ENCODE results near the gene TCEANC2. TPM values are rescaled to one million over a fixed set of nuclear protein-coding genes. Genes with fewer than 3 reads are reported as not detected.
"Not testable (repeated sequence)": the region's sequence is repeated elsewhere in the genome, so short reads cannot be mapped to it uniquely, and the experiment has no call there.

Gene TCEANC2
- total RNA-seq, 2 donors from 2014 or later: 4.4 to 5.9 TPM

GRCh38 chr1:54084794-54085193 lies 31.4 kb downstream of the TCEANC2 start:
- TF ChIP-seq, protein P1, sequence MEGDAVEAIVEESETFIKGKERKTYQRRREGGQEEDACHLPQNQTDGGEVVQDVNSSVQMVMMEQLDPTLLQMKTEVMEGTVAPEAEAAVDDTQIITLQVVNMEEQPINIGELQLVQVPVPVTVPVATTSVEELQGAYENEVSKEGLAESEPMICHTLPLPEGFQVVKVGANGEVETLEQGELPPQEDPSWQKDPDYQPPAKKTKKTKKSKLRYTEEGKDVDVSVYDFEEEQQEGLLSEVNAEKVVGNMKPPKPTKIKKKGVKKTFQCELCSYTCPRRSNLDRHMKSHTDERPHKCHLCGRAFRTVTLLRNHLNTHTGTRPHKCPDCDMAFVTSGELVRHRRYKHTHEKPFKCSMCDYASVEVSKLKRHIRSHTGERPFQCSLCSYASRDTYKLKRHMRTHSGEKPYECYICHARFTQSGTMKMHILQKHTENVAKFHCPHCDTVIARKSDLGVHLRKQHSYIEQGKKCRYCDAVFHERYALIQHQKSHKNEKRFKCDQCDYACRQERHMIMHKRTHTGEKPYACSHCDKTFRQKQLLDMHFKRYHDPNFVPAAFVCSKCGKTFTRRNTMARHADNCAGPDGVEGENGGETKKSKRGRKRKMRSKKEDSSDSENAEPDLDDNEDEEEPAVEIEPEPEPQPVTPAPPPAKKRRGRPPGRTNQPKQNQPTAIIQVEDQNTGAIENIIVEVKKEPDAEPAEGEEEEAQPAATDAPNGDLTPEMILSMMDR (IDR thresholded peaks at IDR 0.05): no peak
- intact Hi-C loops (cut with DNase I): no loop called here
- H3K27me3 ChIP-seq: no peaks in the 10 kb centered on the region
- no peaks in the 10 kb centered on the region for H3K36me3 ChIP-seq
- H3K27ac ChIP-seq: no peak overlapping the region
- H3K9ac ChIP-seq (ENCODE audit: low read depth in 2 of 2, low read length in 2 of 2): no peak overlapping the region
- H3K4me1 ChIP-seq: no peaks in the 10 kb centered on the region
- no peak overlapping the region for H3K4me3 ChIP-seq
- DNase-seq: no peak
- no peaks in the 10 kb centered on the region for H3K9me3 ChIP-seq

DNA sequence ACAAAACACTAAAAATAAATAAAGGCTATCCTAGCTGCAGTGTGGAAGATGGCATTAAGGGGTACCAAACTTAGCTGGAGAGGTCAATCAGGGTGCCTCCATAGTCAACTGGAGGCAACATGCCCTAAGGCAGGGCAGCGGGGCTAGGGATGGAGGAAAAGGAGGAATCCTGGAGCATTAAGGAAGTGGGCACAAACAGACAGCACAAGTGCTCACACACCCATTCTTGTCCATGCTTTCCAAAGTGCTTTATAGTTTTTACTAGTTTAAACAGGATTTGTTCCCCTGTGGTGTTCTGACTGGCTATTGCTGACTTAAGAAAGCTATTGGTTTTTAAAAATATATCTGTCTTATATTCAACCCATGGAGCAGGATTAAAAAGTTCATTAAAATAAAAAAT lies 33.3 kb downstream of the TCEANC2 start:
- no peaks in the 10 kb centered on the region for H3K4me1 ChIP-seq
- intact Hi-C loops (cut with DNase I): no loop called here
- no peak overlapping the region for H3K4me3 ChIP-seq
- no peaks in the 10 kb centered on the region for H3K27me3 ChIP-seq
- H3K27ac ChIP-seq: no peak overlapping the region
- H3K9ac ChIP-seq (ENCODE audit: low read depth in 2 of 2, low read length in 2 of 2): no peak overlapping the region
- no peaks in the 10 kb centered on the region for H3K9me3 ChIP-seq
- TF ChIP-seq, protein P1 (IDR thresholded peaks at IDR 0.05): no peak
- no peak for DNase-seq
- H3K36me3 ChIP-seq: no peaks in the 10 kb centered on the region

GRCh38 chr1:54088385-54088784 lies 35.0 kb downstream of the TCEANC2 start:
- no peaks in the 10 kb centered on the region for H3K4me1 ChIP-seq
- no peak for DNase-seq
- no peaks in the 10 kb centered on the region for H3K36me3 ChIP-seq
- TF ChIP-seq, protein P1 (IDR thresholded peaks at IDR 0.05): no peak
- intact Hi-C loops (cut with DNase I): no loop called here
- H3K27ac ChIP-seq: no peak overlapping the region
- no peaks in the 10 kb centered on the region for H3K27me3 ChIP-seq
- H3K9me3 ChIP-seq: no peaks in the 10 kb centered on the region
- no peak overlapping the region for H3K4me3 ChIP-seq
- no peak overlapping the region for H3K9ac ChIP-seq (ENCODE audit: low read depth in 2 of 2, low read length in 2 of 2)

DNA sequence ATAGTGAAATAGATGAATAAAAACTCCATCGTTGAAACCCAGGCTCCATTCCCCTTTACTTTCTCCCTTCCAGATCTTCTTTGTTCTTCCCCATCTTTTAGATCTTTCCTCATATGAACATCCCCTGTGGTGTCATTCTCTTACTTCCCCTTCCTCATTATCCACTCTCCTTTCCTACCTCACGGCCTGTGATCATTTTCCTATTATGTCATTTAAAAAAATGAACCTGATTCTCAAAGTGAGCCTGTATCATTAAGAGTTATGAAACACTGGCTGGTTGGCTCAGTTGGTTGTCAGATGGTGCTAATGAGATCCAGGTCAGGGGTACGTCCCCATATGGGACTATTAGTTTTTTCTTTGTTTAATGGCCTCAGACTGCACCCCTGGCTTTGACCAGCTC lies 38.3 kb downstream of the TCEANC2 start:
- Histone ChIP-seq H3K4me1 (peaks cover 9% of the 10 kb centered on the region), H3K27ac (no peak overlapping the region), H3K4me3 (no peak overlapping the region), H3K36me3 (no peaks in the 10 kb centered on the region), H3K9ac (ENCODE audit: low read depth in 2 of 2, low read length in 2 of 2) (no peak overlapping the region), H3K9me3 (no peaks in the 10 kb centered on the region), H3K27me3 (no peaks in the 10 kb centered on the region)
- intact Hi-C loops (cut with DNase I): no loop called here
- TF ChIP-seq, protein P1 (IDR thresholded peaks at IDR 0.05): no peak
- DNase-seq: no peak

GRCh38 chr1:54094001-54094729 lies 40.8 kb downstream of the TCEANC2 start:
- Histone ChIP-seq H3K9ac (ENCODE audit: low read depth in 2 of 2, low read length in 2 of 2) (no peak overlapping the region), H3K4me3 (no peak overlapping the region), H3K9me3 (no peaks in the 10 kb centered on the region), H3K36me3 (no peaks in the 10 kb centered on the region), H3K27me3 (no peaks in the 10 kb centered on the region), H3K27ac (peak overlapping the region; percentile 82), H3K4me1 (peaks cover 9% of the 10 kb centered on the region)
- peak; percentile 70 for DNase-seq
- intact Hi-C loops (cut with DNase I): no loop called here
- TF ChIP-seq, protein P1 (IDR thresholded peaks at IDR 0.05): no peak

DNA sequence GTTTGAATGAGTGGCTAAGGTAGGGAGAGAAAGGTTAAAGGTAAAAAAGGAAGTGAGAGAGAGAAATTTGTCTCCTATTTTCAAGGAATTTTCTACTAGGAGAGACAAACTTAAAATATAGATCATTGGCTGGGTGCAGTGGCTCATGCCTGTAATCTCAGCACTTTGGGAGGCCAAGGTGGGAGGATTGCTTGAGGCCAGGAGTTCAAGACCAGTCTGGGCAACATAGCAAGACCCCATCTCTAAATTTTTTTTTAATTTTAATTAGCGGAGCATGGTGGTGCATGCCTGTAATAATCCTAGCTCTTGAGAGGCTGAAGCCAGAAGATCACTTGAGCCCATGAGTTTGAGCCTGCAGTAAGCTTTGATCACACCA lies 41.3 kb downstream of the TCEANC2 start:
- DNase-seq; H3K27me3 ChIP-seq; H3K36me3 ChIP-seq; H3K9me3 ChIP-seq; H3K9ac ChIP-seq (ENCODE audit: low read depth in 2 of 2, low read length in 2 of 2); intact Hi-C loops (cut with DNase I); H3K4me1 ChIP-seq; H3K4me3 ChIP-seq: not testable (repeated sequence)
- peak overlapping the region; percentile 82 for H3K27ac ChIP-seq

Measured in colonic mucosa (tissue), 4 donors.